Neuron (in vitro differentiated cells): ENCODE data around the gene SCML1.

Source experiments
- H2AFZ ChIP-seq: one replicate; pipeline ENCODE4 v1.6.1; 2013; ENCODE audit warnings: low read depth, mild to moderate bottlenecking, inconsistent platforms, low read length, moderate library complexity
- H3K27me3 ChIP-seq: one replicate; pipeline ENCODE4 v1.6.1; 2013; ENCODE audit warnings: low read length; ENCODE audit not compliant: insufficient read depth
- H3K36me3 ChIP-seq: one replicate; pipeline ENCODE4 v1.6.1; 2013; ENCODE audit warnings: low read length; ENCODE audit not compliant: insufficient read depth
- H3K4me1 ChIP-seq: one replicate; pipeline ENCODE4 v1.6.1; 2013; ENCODE audit warnings: low read length; ENCODE audit not compliant: insufficient read depth
- H3K4me3 ChIP-seq: 2 replicates; pipeline ENCODE4 v1.5.1; 2013; ENCODE audit warnings: mild to moderate bottlenecking, low read length, moderate library complexity
- H3K9me3 ChIP-seq: one replicate; pipeline ENCODE4 v1.6.1; 2013; ENCODE audit warnings: low read length

The SCML1 gene, protein sequence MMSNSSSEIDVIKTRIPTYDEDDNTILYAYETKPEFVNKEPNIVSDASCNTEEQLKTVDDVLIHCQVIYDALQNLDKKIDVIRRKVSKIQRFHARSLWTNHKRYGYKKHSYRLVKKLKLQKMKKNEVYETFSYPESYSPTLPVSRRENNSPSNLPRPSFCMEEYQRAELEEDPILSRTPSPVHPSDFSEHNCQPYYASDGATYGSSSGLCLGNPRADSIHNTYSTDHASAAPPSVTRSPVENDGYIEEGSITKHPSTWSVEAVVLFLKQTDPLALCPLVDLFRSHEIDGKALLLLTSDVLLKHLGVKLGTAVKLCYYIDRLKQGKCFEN

DNA sequence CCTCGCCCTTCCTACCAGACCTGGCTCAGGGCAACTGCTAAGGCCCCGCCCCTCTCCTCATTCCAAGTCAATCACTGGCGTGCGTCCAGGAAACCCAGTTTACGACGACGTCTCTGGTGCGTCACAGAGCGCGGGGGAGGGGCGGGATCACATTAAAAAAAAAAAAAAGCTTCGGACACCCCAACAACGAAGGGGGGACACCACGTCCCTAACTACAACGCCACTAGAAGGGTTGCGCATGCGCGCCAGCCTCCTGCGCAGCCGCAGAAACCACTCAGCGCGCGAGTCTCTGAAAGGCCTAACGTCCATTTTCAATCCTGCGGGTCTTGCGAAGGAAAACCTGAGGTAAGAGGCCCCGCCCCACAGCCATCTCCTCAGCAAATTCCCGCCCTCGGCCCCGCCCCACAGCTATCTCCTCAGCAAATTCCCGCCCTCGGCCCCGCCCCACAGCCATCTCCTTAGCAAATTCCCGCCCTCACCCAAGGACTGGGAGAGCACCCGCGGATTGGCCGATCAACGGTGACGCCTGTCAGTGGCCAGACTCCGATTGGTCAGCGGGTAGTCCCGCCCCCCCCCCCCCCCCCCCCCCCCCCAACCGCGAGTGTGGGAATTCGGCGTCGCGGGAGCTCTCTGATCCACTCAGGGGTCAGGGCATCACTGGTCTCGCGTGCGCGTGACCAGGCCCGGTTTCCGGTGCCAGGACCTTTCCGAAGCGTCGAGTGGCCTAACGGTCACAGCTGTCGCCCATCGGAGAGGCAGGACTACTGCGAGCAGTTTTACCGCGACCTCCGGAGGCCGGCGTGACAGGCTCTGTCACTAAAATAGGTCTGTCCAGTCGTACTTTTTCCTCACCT lies at the start of gene SCML1:
SCML1 (plus strand) TSS at position 638 of the 854 bp plus-strand sequence. CDS start 6,694 bp downstream, outside the sequence.
- peak within 1 kb of the TSS; percentile 77 for H3K4me3 ChIP-seq

DNA sequence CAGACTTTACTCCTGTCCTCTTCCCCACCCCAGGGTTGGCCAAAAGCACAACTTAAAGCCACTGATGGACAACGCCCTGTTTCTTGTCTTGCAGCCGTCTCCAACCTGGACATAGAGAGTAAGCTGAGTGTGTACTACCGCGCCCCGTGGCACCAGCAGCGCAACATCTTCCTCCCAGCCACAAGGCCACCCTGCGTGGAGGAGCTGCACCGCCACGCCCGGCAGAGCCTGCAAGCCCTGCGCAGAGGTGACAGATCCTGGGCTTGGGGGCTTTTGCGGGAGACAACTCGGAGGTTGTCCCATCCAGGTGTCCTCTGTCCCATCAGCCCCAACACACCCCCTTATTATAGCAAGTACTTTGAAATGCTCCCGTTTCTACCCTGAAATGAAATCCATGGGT lies 49.6 kb upstream of the SCML1 start:
- Histone ChIP-seq H3K9me3 (no peaks in the 10 kb centered on the region), H2AFZ (no peak overlapping the region), H3K36me3 (no peaks in the 10 kb centered on the region), H3K4me1 (peaks cover under 1% of the 10 kb centered on the region), H3K27me3 (no peaks in the 10 kb centered on the region), H3K4me3 (no peak overlapping the region)

More for the DNA sequence above, at the start of gene SCML1:
- H2AFZ ChIP-seq: peak within 1 kb of the TSS; percentile 8
- peaks cover 17% of the 10 kb centered on the region for H3K4me1 ChIP-seq
- no peaks in the 10 kb centered on the region for H3K9me3 ChIP-seq
- H3K36me3 ChIP-seq: no peaks in the 10 kb centered on the region
- no peaks in the 10 kb centered on the region for H3K27me3 ChIP-seq

DNA sequence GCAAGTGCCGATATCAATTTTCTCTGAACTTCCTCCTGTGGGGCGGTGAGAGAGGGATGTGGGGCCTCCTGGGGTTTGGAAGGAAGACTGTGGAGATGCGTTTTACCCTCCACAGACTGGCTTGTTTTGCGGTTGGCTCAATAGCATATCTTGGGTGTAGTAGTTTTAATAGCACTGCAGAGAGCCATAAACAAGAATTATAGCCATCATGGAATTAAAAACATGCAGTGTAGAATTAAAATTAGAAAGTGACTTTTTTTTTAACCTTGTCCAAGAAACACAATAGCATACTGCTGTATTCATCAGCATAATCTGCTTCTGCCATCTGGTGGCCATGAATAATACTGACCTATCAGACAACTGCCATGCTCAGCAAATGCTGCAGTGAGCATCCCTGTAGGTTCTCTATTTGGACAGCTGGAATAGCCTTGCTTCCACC lies 47.3 kb upstream of the SCML1 start:
- no peaks in the 10 kb centered on the region for H3K9me3 ChIP-seq
- H3K4me1 ChIP-seq: peaks cover 4% of the 10 kb centered on the region
- H3K36me3 ChIP-seq: no peaks in the 10 kb centered on the region
- H3K4me3 ChIP-seq: no peak overlapping the region
- H3K27me3 ChIP-seq: no peaks in the 10 kb centered on the region
- no peak overlapping the region for H2AFZ ChIP-seq

DNA sequence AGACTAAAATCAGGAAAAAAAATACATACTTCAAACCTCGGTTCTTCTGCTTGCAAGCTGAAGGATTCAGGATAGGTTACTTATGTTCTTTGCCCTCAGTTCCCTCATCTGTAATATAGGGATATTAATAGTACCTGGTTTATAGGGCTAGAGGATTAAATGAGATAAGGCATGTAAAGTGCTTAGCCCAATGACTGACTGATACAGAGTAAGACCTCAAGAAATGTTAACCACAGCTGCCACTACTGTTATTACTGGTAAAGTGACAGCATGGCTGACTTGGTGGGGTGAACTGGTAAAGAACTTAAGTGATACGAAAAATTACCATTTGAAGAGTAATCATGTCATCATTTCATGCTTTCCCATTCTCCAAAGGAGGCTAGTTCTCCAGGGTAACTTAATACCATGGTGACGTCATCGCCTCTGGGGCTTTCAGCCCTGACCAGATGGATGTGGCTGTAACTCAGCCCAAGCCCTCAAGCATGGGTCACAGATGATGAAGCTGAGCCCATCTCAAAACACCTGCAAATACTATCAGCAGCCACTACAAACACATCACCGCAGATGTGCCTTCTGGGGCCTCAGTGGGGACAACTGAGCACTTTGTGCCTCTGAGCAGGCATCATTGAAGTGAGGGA lies 44.5 kb upstream of the SCML1 start:
- H3K9me3 ChIP-seq: no peaks in the 10 kb centered on the region
- H3K4me3 ChIP-seq: no peak overlapping the region
- H2AFZ ChIP-seq: no peak overlapping the region
- H3K36me3 ChIP-seq: no peaks in the 10 kb centered on the region
- peaks cover 4% of the 10 kb centered on the region for H3K4me1 ChIP-seq
- H3K27me3 ChIP-seq: no peaks in the 10 kb centered on the region

DNA sequence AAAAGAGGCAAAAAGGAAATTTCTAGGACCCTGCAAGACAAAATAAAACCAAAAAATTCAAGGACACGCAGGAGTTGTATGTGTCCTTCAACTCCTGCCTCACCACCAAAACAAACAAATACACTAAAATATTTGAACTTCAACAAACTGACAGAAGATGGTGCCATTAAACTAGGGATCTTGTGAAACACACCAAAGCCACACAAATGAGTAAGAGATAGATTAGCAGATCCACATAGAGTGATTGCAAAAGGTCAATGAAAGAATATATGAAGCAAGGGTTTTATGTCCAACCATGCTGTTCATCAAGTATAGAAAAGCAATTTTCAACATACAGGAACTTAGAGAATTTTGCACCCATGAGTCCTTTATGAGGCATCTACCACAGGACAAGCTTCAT lies 40.1 kb upstream of the SCML1 start:
- H3K4me1 ChIP-seq: peaks cover 4% of the 10 kb centered on the region
- no peaks in the 10 kb centered on the region for H3K9me3 ChIP-seq
- no peak overlapping the region for H2AFZ ChIP-seq
- H3K4me3 ChIP-seq: no peak overlapping the region
- no peaks in the 10 kb centered on the region for H3K36me3 ChIP-seq
- no peaks in the 10 kb centered on the region for H3K27me3 ChIP-seq

DNA sequence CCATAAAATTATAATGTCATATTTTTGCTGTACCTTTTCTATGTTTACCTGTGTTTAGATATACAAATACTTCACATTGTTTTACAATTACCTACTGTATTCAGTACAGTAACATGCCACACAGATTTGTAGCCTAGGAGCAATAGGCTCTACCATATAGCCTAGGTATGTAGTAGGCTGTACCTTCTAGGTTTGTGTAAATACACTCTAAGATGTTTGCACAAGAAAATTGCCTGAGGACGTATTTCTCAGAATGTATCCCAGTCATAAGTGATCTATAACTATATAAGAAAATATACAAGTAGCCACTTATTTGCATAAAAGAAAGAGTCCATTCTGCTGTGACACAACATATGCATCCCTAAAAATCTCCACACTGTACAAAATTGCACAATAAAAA lies 36.3 kb upstream of the SCML1 start:
- Histone ChIP-seq H3K27me3 (no peaks in the 10 kb centered on the region), H3K4me1 (no peaks in the 10 kb centered on the region), H3K36me3 (no peaks in the 10 kb centered on the region), H3K9me3 (no peaks in the 10 kb centered on the region), H3K4me3 (no peak overlapping the region), H2AFZ (no peak overlapping the region)

DNA sequence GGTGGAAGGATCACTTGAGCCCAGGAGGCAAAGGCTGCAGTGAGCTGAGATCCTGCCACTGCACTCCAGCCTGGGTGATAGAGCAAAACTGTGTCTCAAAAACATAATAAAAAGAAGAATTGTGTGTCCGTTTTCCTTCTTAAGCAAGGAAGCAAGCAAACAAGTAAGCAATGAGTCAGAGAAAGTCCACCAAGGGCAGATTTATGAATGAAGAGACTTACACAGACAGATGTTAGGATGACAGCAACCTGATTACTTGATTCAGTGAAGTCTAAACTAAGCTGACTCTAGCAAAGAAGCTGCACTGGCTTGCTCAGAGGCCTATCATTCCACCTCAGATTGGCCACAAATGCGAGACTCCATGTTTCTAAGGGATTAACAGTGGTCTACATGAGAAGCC lies 34.1 kb upstream of the SCML1 start:
- H3K36me3 ChIP-seq: no peaks in the 10 kb centered on the region
- no peak overlapping the region for H3K4me3 ChIP-seq
- no peak overlapping the region for H2AFZ ChIP-seq
- H3K27me3 ChIP-seq: no peaks in the 10 kb centered on the region
- H3K4me1 ChIP-seq: no peaks in the 10 kb centered on the region
- H3K9me3 ChIP-seq: no peaks in the 10 kb centered on the region

DNA sequence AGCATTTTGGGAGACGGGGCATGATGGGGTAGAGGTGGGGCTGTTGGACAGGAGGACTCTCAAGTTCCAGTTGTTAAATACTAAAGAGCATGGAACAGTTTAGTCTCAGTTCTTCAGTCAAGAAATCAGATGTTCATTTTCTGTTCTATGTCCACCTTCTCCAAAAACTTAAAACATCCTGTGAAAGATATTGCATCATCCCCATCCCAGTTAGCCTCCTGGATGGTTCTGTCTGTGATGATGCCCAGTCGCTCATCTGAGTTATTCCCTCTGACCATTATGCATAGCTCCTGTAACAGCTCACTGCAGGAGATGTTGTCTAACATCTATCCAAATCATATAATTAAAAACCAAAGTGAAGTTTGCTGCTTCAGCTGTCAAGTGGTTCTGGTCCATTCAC lies 32.1 kb upstream of the SCML1 start:
- H3K4me1 ChIP-seq: no peaks in the 10 kb centered on the region
- no peaks in the 10 kb centered on the region for H3K36me3 ChIP-seq
- no peaks in the 10 kb centered on the region for H3K27me3 ChIP-seq
- H3K4me3 ChIP-seq: no peak overlapping the region
- no peak overlapping the region for H2AFZ ChIP-seq
- no peaks in the 10 kb centered on the region for H3K9me3 ChIP-seq

DNA sequence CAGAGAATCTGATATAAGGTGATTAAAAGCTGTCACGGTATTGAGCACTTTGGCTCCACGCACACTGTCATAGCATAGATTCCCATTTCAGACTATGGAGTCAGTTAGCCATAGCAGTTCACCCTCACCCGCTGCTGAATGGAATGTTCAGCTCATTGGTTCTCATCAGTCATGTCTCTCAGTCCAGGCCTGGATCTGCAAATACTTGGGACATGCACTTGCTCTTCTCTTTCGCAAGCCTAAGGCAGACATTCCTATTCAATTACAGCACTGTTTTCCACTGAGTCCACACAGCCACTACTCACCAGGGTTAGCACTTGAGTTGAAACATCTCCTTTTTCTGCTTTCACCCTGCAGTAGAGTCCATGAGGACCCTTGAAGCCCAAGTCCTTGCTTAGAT lies 30.6 kb upstream of the SCML1 start:
- H3K4me3 ChIP-seq: no peak overlapping the region
- H3K36me3 ChIP-seq: no peaks in the 10 kb centered on the region
- no peaks in the 10 kb centered on the region for H3K9me3 ChIP-seq
- H3K4me1 ChIP-seq: no peaks in the 10 kb centered on the region
- no peak overlapping the region for H2AFZ ChIP-seq
- H3K27me3 ChIP-seq: no peaks in the 10 kb centered on the region

DNA sequence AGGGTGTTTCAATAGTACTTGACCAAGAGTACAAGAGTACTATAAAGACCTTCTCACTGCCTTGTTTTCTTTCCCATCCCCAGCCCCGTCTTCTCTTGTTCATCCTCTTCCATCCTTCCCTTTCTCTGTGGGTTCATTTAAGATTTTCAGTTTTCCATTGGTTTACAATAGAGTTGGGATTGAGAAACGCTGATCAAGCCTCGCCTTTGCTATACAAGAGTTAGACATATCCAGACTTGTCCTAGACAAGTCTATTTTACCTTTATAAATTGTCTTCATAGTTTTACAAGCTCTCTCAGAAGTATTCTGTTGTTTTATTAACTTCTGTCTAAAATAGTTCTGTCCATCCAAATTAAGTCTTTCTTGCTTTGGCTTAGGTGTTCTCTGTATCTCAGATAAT lies 29.6 kb upstream of the SCML1 start:
- no peaks in the 10 kb centered on the region for H3K9me3 ChIP-seq
- H2AFZ ChIP-seq: no peak overlapping the region
- H3K27me3 ChIP-seq: no peaks in the 10 kb centered on the region
- H3K4me3 ChIP-seq: no peak overlapping the region
- H3K4me1 ChIP-seq: no peaks in the 10 kb centered on the region
- no peaks in the 10 kb centered on the region for H3K36me3 ChIP-seq

DNA sequence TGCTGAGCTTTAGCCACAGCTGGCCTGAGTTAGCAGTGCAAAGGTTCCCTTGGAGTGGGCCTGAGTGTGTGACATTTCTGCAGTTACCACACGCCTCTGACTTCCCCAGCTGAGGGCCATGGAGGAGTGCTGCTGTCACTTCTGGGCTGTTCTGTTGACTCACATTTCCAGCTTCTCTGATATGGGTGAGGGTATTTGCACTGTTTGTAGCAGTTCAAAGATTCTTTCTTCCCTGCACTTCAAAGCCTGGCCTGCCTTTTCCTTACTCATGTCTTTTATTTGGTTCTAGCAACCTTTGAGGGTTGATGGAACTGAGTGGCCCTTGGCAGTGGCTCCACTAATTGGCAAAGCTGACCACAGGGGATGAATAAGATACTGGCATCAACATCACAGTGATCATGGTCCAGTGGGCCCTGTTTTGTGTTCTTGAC lies 26.4 kb upstream of the SCML1 start:
- no peaks in the 10 kb centered on the region for H3K9me3 ChIP-seq
- no peaks in the 10 kb centered on the region for H3K36me3 ChIP-seq
- no peaks in the 10 kb centered on the region for H3K4me1 ChIP-seq
- H3K4me3 ChIP-seq: no peak overlapping the region
- no peak overlapping the region for H2AFZ ChIP-seq
- no peaks in the 10 kb centered on the region for H3K27me3 ChIP-seq

DNA sequence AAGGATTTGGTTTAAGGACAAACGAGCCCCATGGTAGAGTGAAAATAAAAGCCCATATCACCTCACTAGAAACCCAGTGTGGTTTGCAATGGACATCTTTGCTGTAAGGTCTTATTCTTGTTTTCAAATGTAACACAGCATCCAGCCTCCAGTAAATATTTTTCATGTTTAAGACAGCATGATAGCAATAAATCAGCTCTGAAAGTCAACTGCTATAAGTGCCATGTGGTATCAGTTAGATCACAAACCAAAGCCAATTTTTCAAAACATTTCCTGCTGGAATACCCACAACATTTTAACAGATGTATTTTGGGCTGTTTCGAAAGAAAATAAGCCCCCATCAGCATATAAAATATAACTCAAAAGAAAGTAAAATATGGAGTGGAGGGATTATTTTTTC lies 24.0 kb upstream of the SCML1 start:
- no peaks in the 10 kb centered on the region for H3K9me3 ChIP-seq
- no peaks in the 10 kb centered on the region for H3K4me1 ChIP-seq
- H3K4me3 ChIP-seq: no peak overlapping the region
- H2AFZ ChIP-seq: no peak overlapping the region
- H3K27me3 ChIP-seq: no peaks in the 10 kb centered on the region
- no peaks in the 10 kb centered on the region for H3K36me3 ChIP-seq

DNA sequence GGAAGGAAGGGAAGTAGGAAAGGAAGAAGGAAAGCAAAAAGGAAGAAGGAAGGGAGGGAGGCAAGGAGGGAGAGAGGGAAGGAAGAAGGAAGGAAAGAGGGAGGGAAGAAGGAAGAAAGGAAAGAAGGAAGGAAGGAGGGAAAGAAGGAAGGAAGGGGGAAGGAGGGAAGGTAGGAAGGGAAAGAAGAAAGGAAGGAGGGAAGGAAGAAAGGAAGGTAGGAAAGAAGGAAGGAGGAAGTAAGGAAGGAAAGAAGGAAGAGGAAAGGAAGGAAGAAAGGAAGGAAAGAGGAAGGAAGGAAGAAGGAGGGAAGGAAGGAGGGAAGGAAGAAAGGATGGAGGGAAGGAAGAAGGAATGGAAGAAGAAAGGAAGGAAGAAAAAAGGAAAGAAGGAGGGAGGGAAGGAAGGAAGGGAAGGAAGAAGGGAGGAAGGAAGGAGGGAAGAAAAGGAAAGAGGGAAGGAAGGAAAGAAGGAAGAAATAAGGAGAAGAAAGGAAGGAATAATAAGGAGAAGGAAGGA lies 18.6 kb upstream of the SCML1 start:
- H3K9me3 ChIP-seq: no peaks in the 10 kb centered on the region
- H3K27me3 ChIP-seq: no peaks in the 10 kb centered on the region
- peaks cover 36% of the 10 kb centered on the region for H3K4me1 ChIP-seq
- H3K4me3 ChIP-seq: no peak overlapping the region
- H3K36me3 ChIP-seq: no peaks in the 10 kb centered on the region
- H2AFZ ChIP-seq: no peak overlapping the region
